ENCODE data around the gene GJA5.

The GJA5 gene

DNA sequence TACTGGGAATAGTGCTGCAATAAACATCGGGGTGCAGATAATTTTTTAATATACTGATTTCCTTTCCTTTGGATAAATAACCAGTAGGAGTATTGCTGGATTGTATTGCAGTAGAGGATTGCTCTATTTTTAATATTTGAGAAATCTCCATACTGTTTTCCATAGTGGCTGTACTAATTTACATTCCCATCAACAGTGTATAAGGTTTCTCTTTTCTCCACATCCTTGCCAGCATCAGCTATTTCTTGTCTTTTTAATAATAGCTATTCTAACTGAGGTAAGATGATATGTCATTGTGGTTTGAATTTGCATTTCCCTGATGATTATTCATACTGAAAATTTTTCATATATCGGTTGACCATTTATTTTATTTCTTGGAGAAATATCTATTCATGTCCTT is 31.1 kb downstream of the GJA5 start:
- DNase-seq (ENCODE audit: low spot score) = no peak

- no peak for DNase-seq (ENCODE audit: low spot score)
Measured at GRCh38 chr1:147726168-147726567, 34.2 kb downstream of the GJA5 start.

DNA sequence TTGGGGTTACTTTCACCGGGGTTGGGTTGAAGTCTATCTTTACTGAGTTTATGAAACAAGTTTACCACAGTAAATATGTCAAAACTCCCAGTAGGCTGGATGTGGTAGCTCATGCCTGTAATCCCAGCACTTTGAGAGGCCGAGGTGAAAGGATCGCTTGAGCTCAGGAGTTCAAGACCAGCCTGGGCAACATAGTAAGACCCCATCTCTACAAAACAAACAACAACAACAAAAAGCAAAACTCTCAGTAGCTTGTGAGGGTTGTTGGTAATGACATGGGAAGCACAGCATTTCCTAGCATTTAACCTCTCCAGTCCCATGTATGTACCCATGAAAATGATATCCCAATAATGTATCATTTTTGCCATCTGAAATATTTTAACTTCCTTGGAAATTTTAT is 34.7 kb downstream of the GJA5 start:
- DNase-seq (ENCODE audit: low spot score) = no peak

- DNase-seq (ENCODE audit: low spot score) = peak; percentile 53
Measured at GRCh38 chr1:147723691-147724323, 36.6 kb downstream of the GJA5 start.

DNA sequence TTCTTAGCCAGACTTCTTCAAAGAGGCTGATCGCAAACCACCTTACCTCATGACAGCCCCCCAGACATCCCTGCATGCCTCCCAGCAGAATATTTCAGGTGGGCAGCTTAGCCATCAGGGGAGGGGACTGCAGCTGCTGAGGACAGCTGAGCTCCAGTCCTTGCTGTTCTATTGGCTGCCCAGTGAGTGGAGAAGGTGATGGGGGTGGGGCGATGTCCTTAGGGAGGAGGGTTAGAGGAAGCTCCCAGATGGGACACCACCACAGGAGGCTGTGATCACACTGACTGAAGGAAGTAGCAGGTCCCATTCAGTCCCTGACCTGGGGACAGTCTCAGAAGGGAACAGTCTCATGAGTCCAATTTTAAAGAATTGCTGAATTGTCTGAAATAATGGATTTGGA is 38.3 kb downstream of the GJA5 start:
- no peak for DNase-seq (ENCODE audit: low spot score)

DNA sequence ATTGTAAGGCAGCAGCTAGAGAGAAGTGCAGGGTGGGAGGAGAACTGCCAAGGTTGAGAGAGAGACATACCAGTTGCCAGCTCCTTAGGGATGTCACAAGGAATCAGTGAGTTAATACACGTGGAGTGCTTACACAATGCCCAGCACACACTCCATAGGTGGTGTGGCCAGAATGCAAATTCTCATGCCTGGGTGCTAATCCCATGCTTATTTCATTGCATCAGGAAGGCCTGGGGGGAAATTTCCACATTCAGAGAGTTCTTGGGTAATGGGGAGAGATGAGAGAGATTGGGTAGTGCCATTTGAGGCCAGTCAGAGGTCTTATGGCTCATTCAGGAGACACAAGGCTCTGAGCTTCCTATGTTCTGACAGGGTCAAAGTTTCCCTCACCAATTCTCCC is 38.7 kb downstream of the GJA5 start:
- DNase-seq (ENCODE audit: low spot score) = no peak

GRCh38 chr1:147720557-147720956 is 39.8 kb downstream of the GJA5 start:
- no peak for DNase-seq (ENCODE audit: low spot score)

GRCh38 chr1:147719711-147720225 is 40.6 kb downstream of the GJA5 start:
- DNase-seq (ENCODE audit: low spot score) = no peak

- DNase-seq (ENCODE audit: low spot score) = no peak
Measured at GRCh38 chr1:147719029-147719698, 41.2 kb downstream of the GJA5 start.

DNA sequence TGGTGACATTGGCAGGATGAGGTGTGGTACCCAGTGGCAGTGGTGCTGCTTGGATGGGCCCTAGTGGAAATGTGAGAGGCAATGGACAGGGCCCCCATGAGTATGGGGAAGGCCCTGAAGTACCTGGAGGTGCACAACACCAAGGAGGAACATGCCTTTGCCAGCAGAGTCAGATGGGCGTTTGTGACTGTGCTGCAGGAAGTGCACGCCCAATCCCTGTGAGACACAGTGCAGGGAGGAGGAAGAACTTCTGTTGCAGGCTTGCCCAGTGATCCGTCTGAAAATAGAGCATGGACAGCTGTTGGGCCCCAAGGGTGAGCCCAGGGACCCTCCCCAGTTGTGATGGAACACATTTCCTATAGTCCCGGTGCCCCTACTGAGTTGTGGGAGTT is 42.7 kb downstream of the GJA5 start:
- DNase-seq (ENCODE audit: low spot score) = no peak

GRCh38 chr1:147717051-147717705 is 43.2 kb downstream of the GJA5 start:
- no peak for DNase-seq (ENCODE audit: low spot score)

DNA sequence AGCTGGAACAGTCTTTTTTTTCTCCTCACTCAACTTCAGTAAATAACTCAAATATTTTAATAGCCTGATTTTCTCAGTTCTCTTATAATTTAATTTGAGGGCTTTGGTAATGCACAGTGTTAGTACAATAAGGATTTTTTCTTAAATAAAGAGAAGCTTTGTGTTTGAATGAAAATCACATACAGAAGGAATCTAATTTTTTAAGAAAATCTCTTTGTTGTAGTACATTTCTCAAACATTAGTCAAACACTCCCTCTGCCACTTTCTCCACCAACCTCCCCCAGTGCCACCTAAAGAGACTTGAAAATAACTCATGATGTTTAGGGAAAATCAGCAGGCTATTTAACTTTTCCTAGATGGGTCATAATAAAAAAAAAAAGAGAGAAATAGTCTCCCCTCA is 47.8 kb downstream of the GJA5 start:
- DNase-seq (ENCODE audit: low spot score) = no peak
